Activated CD8-positive, alpha-beta memory T cell treated with anti-CD3 and anti-CD28 coated beads, Interleukin-2, amount 10 ng/mL, durations not matched to agents 7 days and 5 days (primary cell): ENCODE measurements around the gene EIF5. TPM values are rescaled to one million over a fixed set of nuclear protein-coding genes. Genes with fewer than 3 reads are reported as not detected.

Experiments used
- ATAC-seq: fragments of 150-1000 bp; cut with Tn5 transposase; one replicate; pipeline ENCODE4 v1.10.0; 2021; ENCODE audit warnings: moderate library complexity
- CTCF ChIA-PET: fragments of 350-600 bp; sonication (Branson Sonifier 250); formaldehyde crosslinking; loops from one replicate; lab custom pipeline; 2021; ENCODE audit warnings: antibody characterized with exemption; lab: Charles Lee
- DNase-seq: peaks from one replicate; pipeline ENCODE4 v3.0.0-alpha.2; 2020
- H3K27ac Mint-ChIP-seq: one replicate; pipeline ENCODE4 v1.8.0; 2021; ENCODE audit warnings: mild to moderate bottlenecking, mixed read lengths
- H3K27me3 Mint-ChIP-seq: one replicate; pipeline ENCODE4 v1.8.0; 2021; ENCODE audit warnings: mixed read lengths
- H3K36me3 Mint-ChIP-seq: one replicate; pipeline ENCODE4 v1.8.0; 2021; ENCODE audit warnings: mild to moderate bottlenecking, mixed read lengths
- H3K4me1 Mint-ChIP-seq: one replicate; pipeline ENCODE4 v1.8.0; 2021; ENCODE audit warnings: mixed read lengths
- H3K4me3 Mint-ChIP-seq: one replicate; pipeline ENCODE4 v1.8.0; 2021; ENCODE audit warnings: mild to moderate bottlenecking, moderate library complexity, mixed read lengths
- H3K9me3 Mint-ChIP-seq: one replicate; pipeline ENCODE4 v1.8.0; 2022; ENCODE audit warnings: low read depth, mixed read lengths
- total RNA-seq, 2 experiments: library from RNA; stranded (reverse); gene quantifications; one replicate each; pipeline ENCODE4 v1.2.3, GENCODE V29; 2021

The EIF5 gene
- total RNA-seq, 2 experiments from 2014 or later = 187 to 255 TPM

- ATAC-seq (peak; percentile 67), DNase-seq (peak; percentile 71)
- Mint-ChIP-seq H3K27ac (no peak overlapping the region), H3K4me3 (no peak overlapping the region), H3K9me3 (no peaks in the 10 kb centered on the region), H3K4me1 (peaks cover 63% of the 10 kb centered on the region), H3K27me3 (no peaks in the 10 kb centered on the region), H3K36me3 (peaks cover 7% of the 10 kb centered on the region)
- CTCF ChIA-PET = interaction anchor here (0.8 to 5.3 kb wide), 28 partner anchors 9 to 286 kb away, joined by 3 to 68 read pairs (median 4); partner anchors contain the start of genes EIF5 and TRMT61A
Measured at GRCh38 chr14:103391048-103391447, 57.0 kb downstream of the EIF5 start.

GRCh38 chr14:103392106-103392505 lies 58.1 kb downstream of the EIF5 start:
- ATAC-seq = no peak
- no peak for DNase-seq
- Mint-ChIP-seq H3K36me3 (peaks cover 4% of the 10 kb centered on the region), H3K27ac (no peak overlapping the region), H3K4me1 (peaks cover 64% of the 10 kb centered on the region), H3K4me3 (no peak overlapping the region), H3K27me3 (no peaks in the 10 kb centered on the region), H3K9me3 (no peaks in the 10 kb centered on the region)
- CTCF ChIA-PET = interaction anchor here (0.9 to 5.3 kb wide), 8 partner anchors 13 to 867 kb away, joined by 3 to 68 read pairs (median 4); no protein-coding TSS in a partner anchor

- Mint-ChIP-seq H3K27ac (no peak overlapping the region), H3K9me3 (no peaks in the 10 kb centered on the region), H3K27me3 (no peaks in the 10 kb centered on the region), H3K4me1 (peaks cover 61% of the 10 kb centered on the region), H3K36me3 (peaks cover 4% of the 10 kb centered on the region), H3K4me3 (no peak overlapping the region)
- no peak for ATAC-seq
- CTCF ChIA-PET = interaction anchor here (0.9 to 5.3 kb wide), 7 partner anchors 7 to 868 kb away, joined by 3 to 68 read pairs (median 4); partner anchors contain the start of gene MARK3
- no peak for DNase-seq
Measured at GRCh38 chr14:103392572-103392971, 58.5 kb downstream of the EIF5 start.

GRCh38 chr14:103393070-103393469 lies 59.0 kb downstream of the EIF5 start:
- H3K4me3 Mint-ChIP-seq = no peak overlapping the region
- DNase-seq (no peak), ATAC-seq (no peak)
- CTCF ChIA-PET = interaction anchor here (0.7 to 5.3 kb wide), 6 partner anchors 8 to 868 kb away, joined by 3 to 68 read pairs (median 4); partner anchors contain the start of gene MARK3
- no peaks in the 10 kb centered on the region for H3K9me3 Mint-ChIP-seq
- no peaks in the 10 kb centered on the region for H3K27me3 Mint-ChIP-seq
- H3K27ac Mint-ChIP-seq = no peak overlapping the region
- peaks cover 5% of the 10 kb centered on the region for H3K36me3 Mint-ChIP-seq
- H3K4me1 Mint-ChIP-seq = peaks cover 61% of the 10 kb centered on the region

- Mint-ChIP-seq H3K4me1 (peaks cover 59% of the 10 kb centered on the region), H3K36me3 (peaks cover 7% of the 10 kb centered on the region), H3K9me3 (no peaks in the 10 kb centered on the region), H3K27ac (no peak overlapping the region), H3K27me3 (no peaks in the 10 kb centered on the region), H3K4me3 (no peak overlapping the region)
- DNase-seq (no peak), ATAC-seq (no peak)
- CTCF ChIA-PET = interaction anchor here (0.7 to 5.3 kb wide), 11 partner anchors 9 to 869 kb away, joined by 3 to 68 read pairs (median 4); partner anchors contain the start of gene MARK3
Measured at GRCh38 chr14:103393676-103394626, 59.9 kb downstream of the EIF5 start.

Other genes starting within 250 kb of the EIF5 start
- gene EXOC3L4, start 239.5 kb upstream of the EIF5 start, total RNA-seq = not detected
- gene TNFAIP2, start 210.8 kb upstream of the EIF5 start, total RNA-seq = 1 to 10 TPM in 1 of 2 experiments, not detected in 1; 2.1 TPM
- gene MARK3, start 51.2 kb downstream of the EIF5 start, total RNA-seq = 10 to 100 TPM; 79.9 to 88.5 TPM
- gene CKB, start 188.6 kb downstream of the EIF5 start, total RNA-seq = 1 to 10 TPM; 1.2 to 6.1 TPM
- gene TRMT61A, start 195.0 kb downstream of the EIF5 start, total RNA-seq = 1 to 10 TPM; 7.3 to 9.6 TPM
- 10 to 100 TPM; 29.9 to 32.3 TPM for gene BAG5, start 228.4 kb downstream of the EIF5 start, total RNA-seq
- gene COA8, start 228.7 kb downstream of the EIF5 start, total RNA-seq = 10 to 100 TPM; 29.1 to 33.5 TPM